ENCODE measurements around the gene MCHR2.

DNA sequence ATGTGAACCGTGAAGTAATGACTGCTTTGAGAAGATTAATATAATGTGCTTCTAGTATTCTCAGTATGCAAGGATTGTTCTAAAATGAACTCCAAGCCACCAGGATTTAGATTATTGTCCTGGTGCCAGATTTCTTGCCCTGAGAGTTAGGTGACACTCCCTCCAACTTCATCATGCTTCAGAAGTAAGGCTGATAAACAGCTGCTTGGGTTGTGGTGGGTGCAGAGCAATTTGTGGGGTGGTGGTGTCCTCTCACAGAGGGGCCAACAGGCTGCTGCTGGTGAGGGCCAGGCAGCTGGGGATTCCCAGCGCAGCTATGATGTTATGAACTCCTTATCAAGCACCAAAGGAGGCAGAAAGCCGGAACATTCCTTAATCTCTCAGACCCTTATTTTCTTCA, 114.6 kb downstream of the MCHR2 start:
- TF ChIP-seq CBFB (IDR thresholded peaks at IDR 0.05; ENCODE audit: low read depth) (no peak), SMC3 (IDR thresholded peaks at IDR 0.05; ENCODE audit: borderline replicate concordance, low read length) (no peak), SIX5 (IDR thresholded peaks at IDR 0.05; ENCODE audit: low read depth, low read length, severe bottlenecking) (no peak), EP300 (IDR thresholded peaks at IDR 0.05; ENCODE audit: borderline replicate concordance in 1 of 2, control insufficient read depth in 1 of 2, low read depth in 2 of 2, low read length in 2 of 2) (no peak)
- TF ChIP-seq, protein P1, sequence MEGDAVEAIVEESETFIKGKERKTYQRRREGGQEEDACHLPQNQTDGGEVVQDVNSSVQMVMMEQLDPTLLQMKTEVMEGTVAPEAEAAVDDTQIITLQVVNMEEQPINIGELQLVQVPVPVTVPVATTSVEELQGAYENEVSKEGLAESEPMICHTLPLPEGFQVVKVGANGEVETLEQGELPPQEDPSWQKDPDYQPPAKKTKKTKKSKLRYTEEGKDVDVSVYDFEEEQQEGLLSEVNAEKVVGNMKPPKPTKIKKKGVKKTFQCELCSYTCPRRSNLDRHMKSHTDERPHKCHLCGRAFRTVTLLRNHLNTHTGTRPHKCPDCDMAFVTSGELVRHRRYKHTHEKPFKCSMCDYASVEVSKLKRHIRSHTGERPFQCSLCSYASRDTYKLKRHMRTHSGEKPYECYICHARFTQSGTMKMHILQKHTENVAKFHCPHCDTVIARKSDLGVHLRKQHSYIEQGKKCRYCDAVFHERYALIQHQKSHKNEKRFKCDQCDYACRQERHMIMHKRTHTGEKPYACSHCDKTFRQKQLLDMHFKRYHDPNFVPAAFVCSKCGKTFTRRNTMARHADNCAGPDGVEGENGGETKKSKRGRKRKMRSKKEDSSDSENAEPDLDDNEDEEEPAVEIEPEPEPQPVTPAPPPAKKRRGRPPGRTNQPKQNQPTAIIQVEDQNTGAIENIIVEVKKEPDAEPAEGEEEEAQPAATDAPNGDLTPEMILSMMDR (IDR thresholded peaks at IDR 0.05 in 2 of 3, conservative IDR thresholded peaks at IDR 0.05 in 1 of 3; ENCODE audit: control insufficient read depth in 2 of 3, extremely low read depth in 1 of 3, insufficient read depth in 1 of 3, low read depth in 3 of 3, low read length in 3 of 3): no peak
